RWPE2 (cell line): ENCODE results near the gene TTC34.
A peak's percentile ranks its signal among the peaks of the same experiment; 100 is the strongest.
"Not testable (repeated sequence)": the region's sequence is repeated elsewhere in the genome, so short reads cannot be mapped to it uniquely, and the experiment has no call there.

Experiments
- ATAC-seq: fragments of 200-7000 bp; cut with Tn5 transposase; 3 replicates; pipeline ENCODE4 v1.9.1; 2021; ENCODE audit warnings: low read depth
- DNase-seq: peaks from one replicate; pipeline ENCODE4 v3.0.0-alpha.2; 2020; ENCODE audit warnings: low spot score
- H3K27ac ChIP-seq: fragments of 450-650 bp; 2 replicates; pipeline ENCODE4 v1.5.1; 2017; ENCODE audit warnings: mild to moderate bottlenecking; ENCODE audit not compliant: poor library complexity, severe bottlenecking
- H3K27me3 ChIP-seq: fragments of 250-450 bp; sonication (Bioruptor Pico); 2 replicates; pipeline ENCODE4 v1.5.1; 2021; ENCODE audit warnings: mild to moderate bottlenecking, moderate library complexity; ENCODE audit not compliant: insufficient read depth, poor library complexity, severe bottlenecking
- H3K36me3 ChIP-seq: fragments of 250-450 bp; sonication (Bioruptor Pico); 2 replicates; pipeline ENCODE4 v1.5.1; 2020; ENCODE audit warnings: low read depth, mild to moderate bottlenecking, moderate library complexity
- H3K4me1 ChIP-seq: fragments of 250-450 bp; sonication (Bioruptor Pico); 2 replicates; pipeline ENCODE4 v1.5.1; 2021; ENCODE audit warnings: mild to moderate bottlenecking, moderate library complexity; ENCODE audit not compliant: insufficient read depth, poor library complexity, severe bottlenecking
- H3K4me3 ChIP-seq: fragments of 250-450 bp; sonication (Bioruptor Pico); 2 replicates; pipeline ENCODE4 v1.5.1; 2021; ENCODE audit warnings: mild to moderate bottlenecking, moderate library complexity; ENCODE audit not compliant: severe bottlenecking
- H3K9me3 ChIP-seq: fragments of 250-450 bp; sonication (Bioruptor Pico); 2 replicates; pipeline ENCODE4 v1.5.1; 2021; ENCODE audit warnings: mild to moderate bottlenecking, moderate library complexity; ENCODE audit not compliant: severe bottlenecking

TTC34 gene

GRCh38 chr1:2750041-2750680 lies 51.3 kb downstream of the TTC34 start:
- H3K4me3 ChIP-seq, H3K36me3 ChIP-seq, ATAC-seq, H3K9me3 ChIP-seq, H3K27me3 ChIP-seq, H3K27ac ChIP-seq, H3K4me1 ChIP-seq, DNase-seq: not testable (repeated sequence)

- not testable (repeated sequence) for DNase-seq, ATAC-seq, H3K27me3 ChIP-seq, H3K4me3 ChIP-seq, H3K9me3 ChIP-seq, H3K4me1 ChIP-seq, H3K36me3 ChIP-seq, H3K27ac ChIP-seq
Observed at GRCh38 chr1:2748626-2749025, 52.9 kb downstream of the TTC34 start.

- H3K9me3 ChIP-seq, H3K27ac ChIP-seq, H3K27me3 ChIP-seq, ATAC-seq, H3K4me3 ChIP-seq, H3K36me3 ChIP-seq, DNase-seq, H3K4me1 ChIP-seq: not testable (repeated sequence)
Observed at GRCh38 chr1:2694796-2695195, 106.7 kb downstream of the TTC34 start.

- not testable (repeated sequence) for H3K4me1 ChIP-seq, H3K27me3 ChIP-seq, H3K36me3 ChIP-seq, DNase-seq, H3K4me3 ChIP-seq, H3K9me3 ChIP-seq, ATAC-seq, H3K27ac ChIP-seq
Observed at GRCh38 chr1:2690180-2690579, 111.3 kb downstream of the TTC34 start.

GRCh38 chr1:2688336-2688665 lies 113.2 kb downstream of the TTC34 start:
- not testable (repeated sequence) for H3K27me3 ChIP-seq, H3K4me1 ChIP-seq, ATAC-seq, DNase-seq, H3K9me3 ChIP-seq, H3K4me3 ChIP-seq, H3K27ac ChIP-seq, H3K36me3 ChIP-seq

GRCh38 chr1:2687638-2688335 lies 113.7 kb downstream of the TTC34 start:
- H3K4me3 ChIP-seq, H3K27ac ChIP-seq, H3K9me3 ChIP-seq, H3K27me3 ChIP-seq, ATAC-seq, H3K4me1 ChIP-seq, H3K36me3 ChIP-seq: not testable (repeated sequence)
- peak; percentile 77 for DNase-seq

- not testable (repeated sequence) for H3K36me3 ChIP-seq, H3K27ac ChIP-seq, DNase-seq, H3K4me3 ChIP-seq, H3K4me1 ChIP-seq, ATAC-seq, H3K27me3 ChIP-seq, H3K9me3 ChIP-seq
Observed at GRCh38 chr1:2687174-2687591, 114.3 kb downstream of the TTC34 start.

- not testable (repeated sequence) for H3K36me3 ChIP-seq, H3K4me1 ChIP-seq, ATAC-seq, H3K27ac ChIP-seq, H3K4me3 ChIP-seq, DNase-seq, H3K27me3 ChIP-seq, H3K9me3 ChIP-seq
Observed at GRCh38 chr1:2686091-2686863, 115.2 kb downstream of the TTC34 start.

GRCh38 chr1:2685671-2686070 lies 115.8 kb downstream of the TTC34 start:
- not testable (repeated sequence) for H3K9me3 ChIP-seq, H3K4me1 ChIP-seq, ATAC-seq, H3K4me3 ChIP-seq, H3K36me3 ChIP-seq, H3K27ac ChIP-seq, H3K27me3 ChIP-seq, DNase-seq

GRCh38 chr1:2684878-2685277 lies 116.6 kb downstream of the TTC34 start:
- not testable (repeated sequence) for DNase-seq, H3K27ac ChIP-seq, H3K9me3 ChIP-seq, H3K4me1 ChIP-seq, ATAC-seq, H3K36me3 ChIP-seq, H3K27me3 ChIP-seq, H3K4me3 ChIP-seq

- not testable (repeated sequence) for ATAC-seq, H3K4me1 ChIP-seq, H3K27ac ChIP-seq, H3K27me3 ChIP-seq, H3K36me3 ChIP-seq, H3K9me3 ChIP-seq, H3K4me3 ChIP-seq
- peak; percentile 70 for DNase-seq
Observed at GRCh38 chr1:2684000-2684399, 117.5 kb downstream of the TTC34 start.
